ENCODE measurements around the gene RRAGD. TPM values are rescaled to one million over a fixed set of nuclear protein-coding genes. Genes with fewer than 3 reads are reported as not detected.

RRAGD gene
- total and polyA plus RNA-seq, 2 of the 8 experiments (the other 6 are each of a cell fraction or from before 2014, with no cell fraction given), result 7.2 to 30.8 TPM

DNA sequence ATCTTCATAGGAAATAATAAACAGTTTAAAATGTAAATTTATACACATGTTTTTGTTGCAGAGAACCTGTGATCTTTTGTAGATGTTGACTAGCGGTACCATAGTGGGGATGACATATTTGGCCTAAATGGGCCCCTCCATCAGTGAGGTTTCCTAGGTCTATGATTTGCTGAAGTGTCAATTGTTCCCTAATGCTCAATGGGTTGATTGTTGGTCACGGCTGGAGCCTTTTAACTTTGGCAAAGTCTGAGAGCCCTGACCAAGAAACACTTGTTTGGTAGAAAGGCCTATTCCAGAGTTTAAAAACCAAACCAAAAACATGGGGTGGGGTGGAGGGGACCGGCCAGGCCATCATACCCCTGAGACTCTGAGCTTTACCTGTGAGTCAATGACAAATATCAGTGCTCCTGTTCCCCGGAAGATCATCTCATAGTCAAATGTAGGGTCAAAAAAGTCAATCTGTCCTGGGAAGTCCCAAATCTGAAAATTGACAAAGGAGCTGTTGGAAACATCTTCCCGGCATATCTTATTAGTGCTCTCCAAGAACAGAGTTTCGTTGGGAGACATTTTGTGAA lies 25.1 kb downstream of the RRAGD start (continued):
- TF ChIP-seq ASH2L (IDR thresholded peaks at IDR 0.05; ENCODE audit: low read length) (no peak), ZNF274 (IDR thresholded peaks at IDR 0.05; ENCODE audit: borderline replicate concordance, extremely low read depth, low read length) (no peak), CHD1 (IDR thresholded peaks at IDR 0.05; ENCODE audit: low read depth, low read length) (no peak), TEAD4 (IDR thresholded peaks at IDR 0.05; ENCODE audit: low read depth, low read length) (no peak), SIN3A (conservative IDR thresholded peaks at IDR 0.05 in 1 of 2, IDR thresholded peaks at IDR 0.05 in 1 of 2; ENCODE audit: low read depth in 1 of 2, low read length in 2 of 2) (no peak), KDM4A (IDR thresholded peaks at IDR 0.05; ENCODE audit: low read depth, low read length, severe bottlenecking) (no peak), KDM5A (IDR thresholded peaks at IDR 0.05; ENCODE audit: low read length) (no peak), CREB1 (IDR thresholded peaks at IDR 0.05) (no peak), PHF8 (conservative IDR thresholded peaks at IDR 0.05; ENCODE audit: low read depth, low read length) (no peak)
- TF ChIP-seq, protein P1, sequence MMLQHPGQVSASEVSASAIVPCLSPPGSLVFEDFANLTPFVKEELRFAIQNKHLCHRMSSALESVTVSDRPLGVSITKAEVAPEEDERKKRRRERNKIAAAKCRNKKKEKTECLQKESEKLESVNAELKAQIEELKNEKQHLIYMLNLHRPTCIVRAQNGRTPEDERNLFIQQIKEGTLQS (IDR thresholded peaks at IDR 0.05; ENCODE audit: insufficient read depth, low read depth, low read length), result no peak
